NCI-H446 (cell line): Measurements from ENCODE around the gene THRB.
A peak's percentile ranks its signal among the peaks of the same experiment; 100 is the strongest.

Source experiments
- DNase-seq, 2 experiments: peaks; one replicate each; lab custom pipeline; 2025; lab: John Stamatoyannopoulos, UW

Gene THRB

DNA sequence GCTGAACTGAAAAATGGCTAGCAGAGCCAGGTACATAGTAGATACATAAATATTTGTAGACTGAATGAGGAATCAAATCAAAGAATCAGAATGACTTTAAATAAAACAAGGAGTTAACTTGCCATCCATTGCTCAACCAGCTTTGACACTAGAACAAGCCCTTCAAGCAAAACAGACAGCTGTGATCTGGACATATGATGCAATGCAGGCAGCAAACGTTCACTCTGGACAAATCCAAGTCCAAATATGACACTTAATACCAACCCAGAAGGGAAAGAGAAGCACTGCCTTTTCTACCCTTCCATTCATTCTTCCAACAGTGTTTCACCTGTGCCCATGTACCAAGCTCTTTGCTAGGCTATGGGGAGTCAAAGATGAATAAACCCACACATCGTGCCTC lies 4.5 kb downstream of the THRB start:
- DNase-seq, result peak in 1 of 2 experiments; percentile 18

DNA sequence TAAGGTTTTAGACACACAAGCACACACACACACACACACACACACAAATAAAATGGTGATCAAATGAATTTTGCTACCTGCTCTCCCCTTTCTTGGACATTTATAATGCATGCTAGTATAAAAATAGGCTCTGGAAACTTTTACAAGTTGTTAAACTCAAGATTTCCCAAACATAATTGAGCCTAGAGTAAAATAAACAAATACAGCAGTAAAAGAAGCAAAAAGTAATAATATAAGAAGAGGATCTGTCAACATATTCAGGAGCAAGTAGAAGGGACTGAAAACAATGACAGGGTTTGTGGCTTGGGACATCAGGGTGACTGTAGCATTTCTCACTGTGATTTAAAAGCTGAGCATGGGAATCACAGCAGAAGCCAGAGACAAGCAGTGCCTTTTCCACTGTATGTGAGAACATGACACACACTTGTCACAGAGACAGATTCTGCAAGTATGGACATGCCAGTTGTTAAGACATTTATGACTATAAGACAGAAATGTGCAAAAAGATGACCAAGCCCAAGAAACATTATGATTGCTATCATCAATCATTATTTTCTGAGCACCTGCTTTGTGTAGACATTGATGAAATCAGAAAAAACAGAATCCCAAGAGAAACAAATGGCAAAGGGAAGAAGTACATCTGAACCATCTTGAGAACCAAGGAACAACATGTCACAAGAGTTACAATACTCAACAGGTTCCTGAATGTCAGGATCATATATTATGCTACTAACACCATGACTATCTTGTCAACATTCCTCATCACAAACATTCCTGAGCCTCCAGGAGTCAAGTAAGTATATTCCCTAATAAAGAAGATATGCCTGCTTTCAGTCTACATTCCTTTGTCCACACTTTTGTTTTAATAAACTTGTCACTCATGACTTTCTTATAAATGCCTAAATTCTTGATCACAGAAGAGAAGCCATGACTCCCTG lies 7.1 kb downstream of the THRB start:
- DNase-seq, result no peak

DNA sequence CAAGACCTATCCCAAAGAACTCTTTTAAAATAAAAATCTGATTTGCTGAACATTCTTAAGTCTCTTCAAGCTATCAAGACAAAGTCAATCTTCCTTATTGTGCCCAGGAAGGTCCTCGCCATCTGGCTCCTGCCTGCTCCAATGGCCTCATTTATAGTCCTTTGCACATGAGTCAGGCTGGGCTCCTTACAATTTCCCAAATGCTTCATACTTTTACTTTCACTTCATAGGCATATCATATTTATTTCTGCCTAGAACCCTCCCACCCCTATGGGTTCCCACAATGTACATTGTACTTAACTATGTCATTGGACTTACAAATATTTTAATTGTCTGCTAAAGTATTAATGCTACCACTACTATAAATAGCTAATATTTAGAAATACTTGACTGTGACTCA lies 9.1 kb downstream of the THRB start:
- DNase-seq, result no peak

DNA sequence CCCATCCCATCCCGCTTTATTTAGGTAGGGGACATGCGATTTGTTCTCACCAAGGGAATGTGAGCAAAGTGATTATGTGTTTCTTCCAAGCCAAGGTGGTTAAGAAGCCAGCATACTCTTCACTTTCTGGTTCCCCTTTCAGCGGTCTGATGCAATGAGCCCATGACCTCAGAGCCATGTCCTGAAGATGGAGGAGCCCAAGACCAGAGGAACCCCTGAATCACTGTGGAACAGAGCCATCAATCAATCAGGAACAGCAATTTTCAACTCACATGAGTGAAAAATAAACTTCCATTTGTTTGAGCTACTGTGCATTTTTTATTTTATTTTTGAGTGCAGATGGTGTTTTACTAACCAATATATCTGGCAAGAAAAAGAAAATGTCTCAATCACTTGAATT lies 10.8 kb downstream of the THRB start:
- DNase-seq, result no peak

DNA sequence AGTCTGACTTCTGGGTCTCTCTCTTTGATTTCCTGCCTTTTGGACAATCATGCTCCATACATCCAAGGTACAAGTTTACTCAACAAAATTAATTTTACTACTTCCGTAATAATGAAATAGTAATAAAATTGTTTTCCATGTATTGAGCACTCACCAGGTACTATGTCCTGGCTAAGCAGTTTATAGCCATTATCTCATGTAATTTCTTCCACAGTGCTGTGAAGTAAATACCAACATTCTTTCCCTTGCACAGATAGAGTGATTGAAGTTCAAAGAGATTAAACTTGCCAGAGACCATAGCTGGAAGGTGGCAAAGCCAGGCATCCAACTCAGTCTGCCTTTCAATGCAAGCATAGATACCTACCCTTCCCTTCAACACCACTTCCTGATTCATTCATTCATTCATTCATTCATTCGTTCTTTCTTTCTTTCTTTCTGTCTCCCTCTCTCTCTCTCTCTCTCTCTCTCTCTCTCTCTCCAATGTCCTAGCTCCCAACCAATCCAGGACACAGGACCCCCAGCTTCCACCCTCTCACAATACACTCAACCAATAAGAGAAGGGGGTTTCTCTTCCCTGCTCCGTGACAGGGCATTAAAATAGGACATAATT lies 12.4 kb downstream of the THRB start:
- no peak for DNase-seq

DNA sequence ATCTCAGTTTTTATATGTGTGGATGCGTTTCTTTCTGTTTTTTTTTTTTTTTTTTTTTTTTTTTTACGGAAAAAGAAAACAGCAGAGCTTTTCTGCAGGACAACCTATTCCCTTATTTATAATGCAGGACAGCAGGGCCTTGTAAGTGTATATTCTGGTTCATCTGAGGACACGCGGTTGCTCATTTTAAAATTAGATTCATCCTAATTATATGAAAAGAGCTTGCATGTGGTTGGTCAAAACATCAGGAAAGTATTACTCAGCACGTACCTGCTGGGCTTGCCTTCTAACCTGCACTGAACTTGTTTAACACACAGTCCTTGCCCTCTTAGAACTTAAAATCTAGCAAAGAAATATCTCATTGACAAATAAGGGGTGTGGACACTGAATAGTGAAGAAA lies 13.5 kb downstream of the THRB start:
- no peak for DNase-seq

DNA sequence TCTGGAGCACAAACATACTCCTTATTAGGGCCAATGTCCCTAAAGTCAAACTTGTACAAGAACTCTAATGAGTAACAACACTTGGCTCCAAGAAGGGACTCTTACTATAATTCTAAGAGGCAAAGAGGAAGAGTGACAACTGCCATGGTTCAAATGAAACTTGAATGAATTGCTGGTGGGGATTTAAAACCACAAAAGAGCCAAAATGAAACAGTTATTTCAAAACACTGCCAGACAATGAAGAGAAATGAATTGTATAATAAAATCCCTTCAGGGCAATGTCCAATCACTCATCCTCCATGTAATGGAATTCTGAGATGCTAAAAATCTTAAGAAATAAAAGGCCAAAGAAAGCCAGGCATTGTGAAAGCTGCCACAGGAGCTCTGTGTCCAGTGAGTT lies 14.2 kb downstream of the THRB start:
- no peak for DNase-seq

DNA sequence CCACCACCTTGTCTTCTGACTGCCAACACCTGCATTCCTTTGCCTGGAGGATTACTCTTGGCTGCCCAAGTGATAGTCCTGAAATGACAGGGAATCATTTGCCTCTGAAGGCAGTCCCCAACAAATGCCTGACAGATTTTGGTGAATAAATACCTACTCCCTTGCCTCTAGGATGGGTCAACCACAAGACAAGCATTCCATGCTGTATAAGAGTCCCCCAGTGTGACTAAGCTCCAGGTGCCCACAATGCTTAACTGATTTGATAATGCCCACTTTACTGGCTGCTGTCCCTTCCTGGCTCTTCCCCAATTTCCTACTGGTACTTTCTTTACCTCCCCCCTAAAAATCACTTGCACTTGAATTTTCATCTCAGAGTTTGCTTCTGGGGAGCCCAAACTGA lies 14.8 kb downstream of the THRB start:
- DNase-seq, result no peak

DNA sequence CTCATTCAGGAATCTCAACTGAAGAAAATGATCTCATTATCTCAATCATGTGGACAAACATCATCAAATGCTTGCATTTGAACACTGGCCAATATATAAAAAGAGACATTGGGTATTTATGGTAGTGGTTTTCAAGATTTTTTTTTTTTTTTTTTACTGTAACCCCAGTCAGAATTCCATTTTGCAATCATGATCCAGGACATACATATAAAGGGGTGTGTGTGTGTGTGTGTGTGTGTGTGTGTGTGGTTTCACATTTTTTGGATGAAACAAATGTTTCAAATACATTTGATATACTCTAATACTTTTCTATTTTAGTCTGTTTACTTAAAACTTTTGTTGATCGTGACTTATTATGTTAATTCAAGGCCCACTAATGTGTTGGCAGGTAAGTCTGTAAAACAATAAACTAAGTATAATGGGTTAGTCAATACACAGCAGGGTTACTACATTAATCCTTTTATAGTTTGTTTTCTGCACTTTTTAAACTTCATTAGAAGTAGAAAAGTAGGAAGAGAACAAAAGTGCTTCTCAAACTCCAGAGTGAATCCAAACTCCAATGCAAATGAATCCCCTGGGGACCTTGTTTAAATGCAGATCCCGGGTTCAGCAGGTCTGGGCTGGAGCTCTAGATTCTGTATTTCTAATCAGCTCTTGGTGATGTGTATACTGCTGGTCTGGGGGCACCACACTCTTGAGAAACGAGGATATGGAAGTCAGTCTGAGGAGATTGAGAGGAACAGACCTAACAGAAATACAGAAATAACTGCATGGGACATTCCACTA lies 17.6 kb downstream of the THRB start:
- no peak for DNase-seq

DNA sequence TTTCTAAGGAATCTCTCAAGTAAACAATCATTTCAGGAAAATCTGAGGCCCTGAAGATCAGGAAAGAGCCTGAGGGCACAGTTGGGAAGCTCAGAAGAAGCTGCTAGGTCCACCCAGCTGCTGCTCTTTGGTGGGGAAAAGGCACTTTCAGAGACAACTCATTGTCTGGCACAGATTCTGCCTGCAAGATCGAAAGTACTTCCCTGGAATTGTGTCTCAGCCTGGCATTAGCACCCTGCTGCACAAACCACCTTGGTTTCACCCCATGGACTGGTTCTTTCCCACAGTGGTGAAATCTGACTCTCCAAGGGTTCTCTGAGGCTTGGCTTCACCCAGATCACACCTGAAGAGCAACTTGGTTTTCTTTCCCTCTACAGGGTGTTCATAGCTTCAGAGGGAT lies 18.7 kb downstream of the THRB start:
- DNase-seq, result peak in 1 of 2 experiments; percentile 9

DNA sequence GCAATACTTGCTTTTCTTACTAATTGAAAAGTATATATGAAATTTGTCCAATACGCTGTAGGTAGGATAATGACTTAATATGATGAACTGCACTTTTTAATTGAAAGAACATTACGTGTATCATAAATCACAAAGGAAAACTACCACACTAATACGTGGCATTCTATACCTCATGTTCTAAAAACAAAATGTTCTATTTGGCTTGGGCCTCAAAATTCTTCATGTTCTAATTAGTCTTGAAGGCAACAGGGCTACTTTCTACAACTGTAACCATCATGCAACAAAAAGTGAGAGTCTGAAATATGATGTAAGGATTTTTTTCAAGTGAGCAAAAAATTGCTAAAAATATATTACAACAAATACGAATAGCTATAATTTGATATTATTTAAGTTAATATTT lies 19.8 kb downstream of the THRB start:
- DNase-seq, result no peak

DNA sequence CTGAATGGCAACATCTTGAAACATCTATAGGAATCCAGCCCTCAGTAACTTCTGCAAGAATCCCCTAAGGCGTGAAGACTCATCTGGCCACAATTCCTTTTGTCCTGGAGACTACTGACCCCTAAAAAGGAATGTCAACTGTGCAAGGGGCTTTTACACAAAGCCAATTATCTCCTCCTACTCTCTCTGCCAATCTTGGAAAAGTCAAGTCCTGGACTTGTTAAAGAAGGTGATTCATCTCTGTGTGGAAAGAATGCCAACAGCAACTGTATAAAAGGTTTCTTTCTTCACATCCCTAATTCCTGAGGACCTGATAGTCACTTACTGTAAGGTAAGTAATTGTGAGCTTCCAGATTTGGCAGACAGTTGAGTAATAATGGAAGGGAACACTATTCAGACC lies 22.3 kb downstream of the THRB start:
- DNase-seq, result no peak

DNA sequence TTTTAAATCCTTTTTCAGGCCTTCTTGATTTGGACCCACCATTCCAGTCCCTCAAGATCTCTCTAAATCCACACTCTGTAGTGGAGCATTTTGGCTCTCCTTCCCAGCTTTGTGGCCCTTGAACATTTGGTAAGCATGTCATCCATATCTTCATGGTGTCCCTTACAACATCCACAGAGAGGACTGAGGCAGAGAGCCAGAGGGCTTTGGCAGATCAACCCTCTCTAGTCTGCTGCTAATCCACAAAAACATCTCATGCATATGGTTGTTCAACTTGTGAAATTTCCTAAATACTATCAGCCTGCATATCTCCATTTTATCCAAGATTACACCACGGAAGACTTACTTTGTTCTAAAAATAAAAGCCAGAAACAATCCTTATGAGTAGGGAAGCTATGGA lies 23.2 kb downstream of the THRB start:
- no peak for DNase-seq

DNA sequence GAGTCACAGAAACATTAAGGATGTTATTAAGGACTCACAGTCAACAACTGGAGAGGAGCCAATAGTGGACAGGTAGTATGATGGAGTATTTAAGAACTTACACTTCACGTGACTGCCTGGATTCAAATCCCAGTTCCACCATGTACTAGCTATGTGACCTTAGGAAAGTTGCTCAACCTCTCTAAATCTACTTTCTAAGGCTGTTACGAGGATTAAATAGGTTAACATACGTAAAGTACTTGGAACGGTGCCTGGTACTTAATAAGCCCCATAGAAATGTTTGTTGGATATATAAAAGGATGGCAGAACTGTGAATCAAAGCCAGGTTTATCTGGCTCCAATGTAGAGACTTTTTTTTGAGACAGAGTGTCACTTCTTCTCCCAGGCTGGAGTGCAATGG lies 24.4 kb downstream of the THRB start:
- no peak for DNase-seq

DNA sequence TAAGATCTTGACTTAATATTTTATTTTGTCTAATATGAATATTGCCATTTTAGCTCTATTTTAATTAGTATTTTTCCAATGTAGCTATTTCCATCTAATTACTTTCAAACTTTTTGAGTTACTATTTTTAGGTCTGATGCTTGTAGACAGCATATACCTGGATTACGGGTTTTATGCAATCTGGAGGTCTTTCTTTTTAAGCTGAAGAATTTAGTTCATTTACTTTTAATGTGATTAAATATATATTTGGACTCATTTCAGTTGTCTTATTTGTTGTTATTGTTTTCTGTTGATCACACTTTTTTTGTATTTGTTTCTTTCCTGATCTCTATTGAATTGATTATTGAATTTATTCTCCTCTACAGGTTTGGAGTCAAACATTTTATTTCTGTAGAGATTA lies 30.3 kb downstream of the THRB start:
- DNase-seq, result no peak

DNA sequence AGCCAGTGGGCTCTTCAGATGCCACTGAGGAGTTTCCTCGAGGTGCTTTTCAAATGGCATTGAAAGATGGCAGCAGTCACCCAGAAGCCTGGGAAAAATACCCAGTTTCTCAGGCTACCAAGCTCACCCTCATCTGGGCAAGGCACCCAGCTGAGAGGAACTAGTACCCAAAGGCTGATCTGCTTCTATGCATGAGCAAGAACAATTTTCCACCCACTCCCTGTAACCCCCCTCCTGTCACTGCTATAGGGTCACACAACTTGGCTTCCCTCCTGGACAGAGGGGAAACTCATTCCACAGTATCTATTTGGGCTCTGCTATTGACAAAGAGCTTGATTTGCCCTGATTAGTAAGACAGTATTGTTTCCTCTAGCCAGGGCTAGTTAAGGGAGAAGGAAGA lies 31.9 kb downstream of the THRB start:
- no peak for DNase-seq

DNA sequence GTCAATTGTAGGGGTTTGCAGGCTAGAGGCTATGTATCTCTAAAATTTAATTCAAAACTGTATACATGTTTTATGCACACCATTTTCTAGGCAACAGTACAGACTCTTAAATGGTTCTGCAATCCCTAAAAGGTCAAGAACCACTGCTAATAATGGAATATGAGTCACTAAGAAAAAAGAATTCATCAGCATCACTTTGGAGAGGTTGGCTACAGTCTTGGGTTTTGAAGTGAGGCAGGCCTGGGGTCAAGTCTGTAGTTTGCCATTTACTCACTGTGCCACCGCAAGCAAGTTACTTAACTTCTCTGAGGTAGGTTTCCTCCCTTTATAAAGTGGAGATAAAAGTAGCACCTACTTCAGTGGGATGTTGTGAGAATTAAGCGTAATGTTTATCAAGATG lies 33.7 kb downstream of the THRB start:
- DNase-seq, result no peak

DNA sequence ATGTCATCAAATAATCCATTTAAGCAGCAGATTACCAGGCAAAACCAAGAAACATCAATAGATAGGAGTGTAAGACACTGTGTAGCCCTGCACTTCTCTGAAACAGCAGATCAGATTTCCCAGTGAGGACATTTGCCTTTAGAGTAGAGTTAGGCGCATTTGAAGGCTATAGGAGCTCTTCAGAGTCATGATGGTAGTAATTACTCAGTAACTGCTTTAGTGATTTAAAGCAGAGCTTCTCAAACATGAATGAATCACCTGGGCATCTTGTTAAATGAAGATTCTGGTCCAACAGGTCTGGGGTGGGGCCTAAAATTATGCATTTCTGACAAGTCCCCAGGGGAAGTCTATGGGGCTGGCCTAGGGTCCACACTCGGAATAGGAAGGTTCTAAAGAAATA lies 36.9 kb downstream of the THRB start:
- no peak for DNase-seq

DNA sequence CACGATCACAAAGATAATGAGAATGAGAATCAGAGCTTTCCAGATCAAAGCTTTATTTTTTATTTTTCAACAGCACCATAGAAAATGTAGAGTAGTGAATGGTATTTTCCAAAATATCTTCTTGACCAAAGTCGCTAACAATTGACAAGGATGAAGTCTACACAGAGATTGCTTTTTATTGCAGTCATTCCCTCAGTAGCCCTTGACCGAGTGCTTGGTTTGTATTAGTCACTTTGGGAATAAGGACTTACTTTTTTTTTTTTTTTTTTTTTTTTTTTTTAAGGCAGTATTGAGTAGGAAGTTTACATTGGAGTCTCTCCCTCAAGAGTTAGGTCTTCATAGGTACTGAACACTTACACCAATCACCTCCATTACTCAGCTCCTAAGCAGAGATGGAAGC lies 39.8 kb downstream of the THRB start:
- DNase-seq, result no peak

DNA sequence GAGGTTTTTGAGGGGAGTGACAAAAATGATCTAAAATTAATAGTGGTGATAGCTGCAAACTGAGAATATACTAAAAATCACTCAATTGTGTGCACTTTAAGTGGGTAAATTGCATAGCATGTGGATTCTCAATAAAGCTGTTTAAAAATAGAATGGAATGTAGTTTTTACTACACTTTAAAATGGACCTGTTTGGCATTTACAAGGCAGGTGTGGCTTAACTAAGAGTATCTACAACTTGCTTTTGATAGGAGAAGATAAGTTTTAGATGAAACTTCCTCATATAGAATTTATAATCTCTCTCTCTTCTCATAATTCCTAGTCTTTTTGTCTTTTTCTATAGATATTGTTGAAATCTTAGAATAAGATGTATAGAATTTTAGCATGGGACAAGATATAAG lies 40.3 kb downstream of the THRB start:
- no peak for DNase-seq

DNA sequence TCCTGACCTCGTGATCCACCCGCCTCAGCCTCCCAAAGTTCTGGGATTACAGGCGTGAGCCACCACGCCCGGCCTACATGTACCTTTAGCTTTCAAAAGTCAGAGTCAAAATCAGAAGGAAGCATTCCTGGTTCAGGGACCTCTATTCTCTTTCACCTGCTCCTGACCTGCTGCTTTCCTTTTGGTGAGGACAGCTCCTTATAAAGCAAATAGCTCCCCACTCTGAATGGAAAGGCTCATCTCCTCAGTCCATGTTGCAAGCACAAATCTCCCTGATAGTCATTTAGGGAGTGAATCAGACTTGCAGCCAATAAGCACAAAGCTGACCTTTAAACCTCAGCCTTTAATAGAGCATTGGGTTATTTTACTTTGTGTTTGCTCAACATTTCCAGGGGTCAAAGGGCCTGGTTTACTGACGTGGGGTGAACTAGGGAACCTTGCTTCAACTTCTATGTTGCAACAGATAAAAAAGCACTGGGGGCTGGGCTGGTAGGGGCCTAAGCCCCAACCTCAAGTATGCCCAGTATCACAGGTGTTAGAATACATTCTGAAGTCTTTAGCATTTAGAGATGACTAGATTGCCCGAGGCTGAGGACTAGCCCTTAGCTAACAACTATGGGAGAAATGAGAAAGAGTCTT lies 43.1 kb downstream of the THRB start:
- no peak for DNase-seq

DNA sequence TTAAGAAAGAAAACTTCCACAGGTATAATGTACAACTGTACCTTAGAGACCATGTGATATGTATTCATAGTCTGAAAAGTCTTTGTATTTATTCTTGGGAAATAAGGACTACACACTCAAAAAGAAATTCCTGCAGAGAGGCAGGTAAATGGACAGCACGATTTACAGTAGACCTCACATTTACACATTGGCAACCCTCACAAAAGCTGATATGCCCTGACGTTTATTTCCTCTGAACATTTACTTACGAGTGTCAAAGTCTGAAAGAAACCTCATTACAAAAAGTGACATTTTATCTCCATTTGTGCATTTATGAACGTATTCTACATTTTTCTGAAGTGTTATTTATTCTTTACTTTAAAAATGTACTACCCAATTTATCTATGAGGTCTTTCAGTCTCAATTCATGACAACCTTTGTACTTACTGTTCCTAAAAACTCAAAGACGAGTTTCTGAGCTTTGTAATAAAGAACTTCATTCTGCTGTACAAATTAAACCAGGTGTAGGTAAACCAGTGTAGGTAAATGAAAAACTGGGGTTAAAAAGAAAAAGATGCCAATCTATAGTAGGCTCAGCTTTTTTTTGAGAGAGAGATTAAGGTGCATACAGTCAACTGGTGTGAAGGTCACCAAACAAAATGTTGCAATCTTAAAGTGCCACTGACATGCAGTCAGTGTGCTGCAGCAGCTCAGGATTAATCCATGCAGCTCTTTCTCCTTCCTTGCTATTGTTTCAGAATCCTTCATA lies 44.3 kb downstream of the THRB start:
- DNase-seq, result no peak
